ENCODE results near the gene RPP30.

GRCh38 chr10:90857635-90858460 is 13.9 kb upstream of the RPP30 start, which contains the start of gene HTR7:
- TF ChIP-seq CTCF (IDR thresholded peaks at IDR 0.05; ENCODE audit: low read length) (peak; percentile 38), EZH2 (optimal IDR thresholded peaks at IDR 0.05; ENCODE audit: low read depth, low read length) (no peak)
